ENCODE results near the gene GTF2IRD1.
A peak's percentile ranks its signal among the peaks of the same experiment; 100 is the strongest.
"Not testable (repeated sequence)": the region's sequence is repeated elsewhere in the genome, so short reads cannot be mapped to it uniquely, and the experiment has no call there.

GTF2IRD1 gene

DNA sequence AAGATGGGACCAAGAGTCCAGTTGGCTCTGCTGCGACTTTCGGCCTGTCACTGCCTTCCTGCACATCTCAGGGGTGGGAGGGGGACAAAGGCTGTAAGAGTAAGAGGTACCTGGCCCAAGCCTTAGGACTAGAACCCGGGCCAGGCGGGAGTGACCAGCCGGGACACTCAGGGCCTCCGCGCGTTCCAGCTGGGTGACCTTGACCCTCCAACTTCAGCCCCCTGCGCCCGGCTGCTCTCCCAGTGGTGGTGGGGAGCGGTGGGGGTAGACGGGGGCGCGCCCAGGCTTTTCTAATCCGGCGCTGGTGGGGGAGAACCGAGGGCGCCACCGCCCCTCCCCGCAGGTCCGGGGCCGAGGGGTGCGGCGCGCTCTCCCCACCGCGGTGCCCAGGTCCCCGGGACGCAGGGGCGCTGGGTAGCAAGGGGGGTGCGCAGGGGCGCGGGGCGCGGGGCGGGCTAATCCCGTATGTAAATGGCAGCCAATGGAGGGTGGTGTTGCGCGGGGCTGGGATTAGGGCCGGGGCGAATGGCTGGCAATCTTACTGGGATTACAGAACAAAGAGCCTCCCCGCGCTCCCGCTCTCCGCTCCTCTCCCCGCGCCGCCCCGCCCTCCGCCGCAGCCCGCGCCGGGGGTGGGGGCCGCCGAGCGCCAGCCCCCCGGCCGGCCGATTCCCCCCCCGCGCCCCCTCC is at the start of gene GTF2IRD1:
Gene GTF2IRD1, plus strand, starts transcription at position 585 of the 690 bp plus-strand sequence. CDS start 54,175 bp downstream, outside the sequence.
- DNase-seq (ENCODE audit: low read depth), result peak; percentile 86

DNA sequence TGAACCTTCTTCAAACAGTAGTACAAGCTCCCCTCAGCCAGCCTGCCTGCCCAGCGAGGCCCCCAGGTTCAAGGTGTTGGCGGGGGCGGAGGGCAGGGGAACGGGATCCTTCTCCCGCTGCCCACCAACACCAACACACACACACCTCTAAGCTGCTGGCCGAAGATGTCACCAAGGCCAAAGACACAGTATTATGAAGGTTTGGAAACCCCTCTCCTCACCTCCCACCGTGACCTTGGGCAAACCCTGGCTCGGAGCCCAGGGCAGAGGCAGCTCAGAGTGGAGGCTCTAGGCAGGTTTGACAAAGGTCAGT is 49.4 kb upstream of the GTF2IRD1 start:
- no peak for DNase-seq (ENCODE audit: low read depth)

DNA sequence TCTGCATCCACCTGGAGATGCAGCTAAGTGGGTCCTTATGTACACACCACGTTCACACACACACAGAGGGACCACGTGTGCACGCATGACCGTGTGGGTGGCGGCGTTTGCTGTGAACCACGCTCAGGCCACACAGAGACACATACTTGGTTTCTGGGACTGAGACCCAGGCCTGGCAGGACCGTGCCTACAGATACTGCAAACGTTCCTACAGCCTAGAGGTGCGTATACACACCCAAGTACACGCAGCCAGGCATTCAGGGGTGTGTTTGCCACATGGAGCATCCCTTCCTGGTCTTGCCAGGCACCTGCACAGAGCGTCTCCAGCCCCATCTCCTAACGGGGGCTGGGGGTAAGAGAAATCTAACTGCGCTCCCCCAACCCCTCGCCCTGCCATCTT is 49.0 kb upstream of the GTF2IRD1 start:
- no peak for DNase-seq (ENCODE audit: low read depth)

DNA sequence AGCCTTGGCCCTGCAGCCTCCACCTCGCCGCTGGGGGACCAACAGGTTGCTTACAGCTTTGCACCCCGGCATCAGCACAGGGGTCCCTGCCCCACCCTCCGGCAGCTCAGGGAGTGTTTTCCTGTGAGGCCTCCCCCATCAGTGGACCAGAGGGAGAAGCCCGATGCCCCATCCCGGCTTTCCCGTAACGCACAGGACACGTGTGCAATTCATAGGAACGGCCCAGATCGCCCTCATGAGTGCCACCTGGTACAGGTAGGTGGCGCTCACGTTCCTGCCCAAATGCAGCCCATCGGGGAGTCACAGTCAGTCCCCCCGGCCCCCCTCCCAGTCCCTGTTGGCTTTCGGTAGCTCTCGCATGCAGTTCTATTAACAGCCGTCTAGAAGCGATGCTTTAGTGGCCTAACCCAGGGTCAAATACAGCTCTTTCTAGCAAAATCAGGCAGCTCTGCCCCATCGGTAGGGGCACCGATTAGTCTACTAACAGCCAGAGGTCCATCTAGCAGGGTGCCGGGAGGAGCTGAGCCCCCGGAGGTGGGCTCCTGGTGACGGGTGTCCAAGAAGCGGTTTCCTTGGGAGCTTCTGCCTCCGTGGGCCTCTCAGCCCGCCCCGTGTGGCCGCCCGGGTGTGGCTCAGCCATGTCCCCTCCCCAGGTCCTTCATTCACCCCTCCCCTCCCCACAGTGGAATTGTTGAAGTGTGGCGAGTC is 48.4 kb upstream of the GTF2IRD1 start:
- no peak for DNase-seq (ENCODE audit: low read depth)

DNA sequence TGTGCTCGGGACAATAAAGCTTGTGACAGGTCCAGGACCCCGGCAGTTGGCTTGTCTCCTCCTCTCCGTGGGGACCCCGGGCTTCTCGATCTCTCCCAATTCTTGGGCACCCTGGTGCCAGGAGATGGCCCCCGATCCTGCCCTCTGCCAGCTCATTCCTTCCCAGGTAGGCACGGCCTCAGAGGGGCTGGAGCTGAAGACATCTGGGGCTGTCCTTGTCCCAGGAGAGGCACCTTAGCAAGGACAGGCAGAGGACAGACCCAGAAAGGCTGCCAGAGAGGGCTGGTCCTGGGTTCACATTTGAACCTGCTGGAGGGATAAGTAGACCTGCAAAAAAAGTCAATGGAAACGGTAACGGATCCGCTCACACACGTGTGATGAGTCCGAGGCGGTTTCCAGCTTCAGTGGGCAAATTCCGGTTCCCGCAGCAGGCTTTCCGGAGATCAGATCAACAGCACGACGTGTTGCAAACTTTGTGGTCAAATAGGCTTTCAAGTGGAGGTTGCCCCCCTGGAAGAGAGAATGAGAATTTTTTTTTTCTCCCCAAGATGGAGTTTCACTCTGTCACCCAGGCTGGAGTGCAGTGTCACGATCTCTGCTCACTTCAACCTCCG is 47.7 kb upstream of the GTF2IRD1 start:
- no peak for DNase-seq (ENCODE audit: low read depth)

- DNase-seq (ENCODE audit: low read depth), result no peak
Observed at GRCh38 chr7:74407958-74408357, 45.7 kb upstream of the GTF2IRD1 start.

- DNase-seq (ENCODE audit: low read depth), result no peak
Observed at GRCh38 chr7:74409571-74409970, 44.1 kb upstream of the GTF2IRD1 start.

DNA sequence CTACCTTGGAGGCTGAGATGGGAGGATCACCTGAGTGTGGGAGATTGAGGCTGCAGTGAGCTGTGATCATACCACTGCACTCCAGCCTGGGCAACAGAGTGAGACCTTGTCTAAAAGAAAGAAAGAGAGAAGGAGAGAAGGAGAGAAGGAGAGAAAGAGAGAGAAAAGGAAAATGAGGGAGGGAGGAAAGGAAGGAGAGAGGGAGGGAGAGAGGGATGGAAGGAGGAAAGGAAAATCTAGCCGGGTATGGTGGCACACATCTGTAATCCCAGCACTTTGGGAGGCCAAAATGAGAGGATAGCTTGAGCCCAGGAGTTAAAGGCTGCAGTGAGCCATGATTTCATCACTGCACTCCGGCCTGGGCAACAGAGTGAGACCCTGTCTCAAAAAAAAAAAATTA is 42.9 kb upstream of the GTF2IRD1 start:
- no peak for DNase-seq (ENCODE audit: low read depth)

DNA sequence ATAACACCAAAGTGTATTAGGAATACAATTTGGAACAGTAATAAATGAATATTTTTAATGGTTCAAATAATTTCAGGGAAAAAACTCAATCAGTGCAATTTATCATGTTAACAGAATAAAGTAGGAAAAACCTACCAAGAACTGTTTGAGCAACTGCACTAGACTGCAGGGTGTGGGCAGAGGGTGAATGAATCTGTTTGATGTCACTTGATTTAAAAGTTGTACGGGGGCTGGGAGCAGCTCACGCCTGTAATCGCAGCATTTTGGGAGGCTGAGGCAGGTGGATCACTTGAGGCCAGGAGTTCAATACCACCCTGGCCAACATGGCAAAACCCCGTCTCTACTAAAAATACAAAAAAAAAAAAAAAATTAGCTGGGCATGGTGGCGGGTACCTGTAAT is 42.1 kb upstream of the GTF2IRD1 start:
- DNase-seq (ENCODE audit: low read depth), result not testable (repeated sequence)

DNA sequence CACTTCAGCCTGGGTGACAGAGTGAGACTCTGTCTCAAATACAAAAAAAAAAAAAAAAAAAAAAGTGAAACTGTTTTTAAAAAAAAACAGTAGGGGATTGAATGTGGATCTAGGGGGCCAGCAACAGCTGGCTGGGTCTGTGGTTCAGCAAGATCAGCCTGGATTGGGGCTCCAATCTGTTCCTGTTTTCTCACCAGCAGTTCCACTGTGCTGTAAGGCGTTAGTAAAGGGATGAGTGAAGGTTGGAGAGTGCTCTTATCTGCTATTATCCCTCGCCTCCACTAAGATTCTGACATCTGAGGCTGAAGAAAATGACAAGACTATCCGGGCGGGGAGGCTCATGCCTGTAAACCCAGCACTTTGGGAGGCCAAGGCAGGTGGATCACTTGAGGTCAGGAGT is 41.6 kb upstream of the GTF2IRD1 start:
- no peak for DNase-seq (ENCODE audit: low read depth)

DNA sequence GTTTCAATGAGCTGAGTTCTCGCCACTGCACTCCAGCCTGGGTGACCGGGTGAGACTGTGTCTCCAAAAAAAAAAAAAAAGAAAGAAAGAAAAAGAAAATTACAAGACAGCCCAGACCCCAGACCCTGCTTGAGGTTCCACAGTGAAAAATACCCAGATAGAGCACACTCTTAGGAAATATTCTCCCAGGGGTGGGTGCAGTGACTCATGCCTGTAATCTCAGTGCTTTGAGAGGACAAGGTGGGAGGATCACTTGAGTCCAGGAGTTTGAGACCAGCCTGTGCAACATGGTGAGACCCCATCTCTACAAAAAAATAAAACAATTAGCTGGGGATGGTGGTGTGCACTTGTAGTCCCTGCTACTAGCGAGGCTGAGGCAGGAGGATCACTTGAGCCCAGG is 41.1 kb upstream of the GTF2IRD1 start:
- DNase-seq (ENCODE audit: low read depth), result peak; percentile 46

DNA sequence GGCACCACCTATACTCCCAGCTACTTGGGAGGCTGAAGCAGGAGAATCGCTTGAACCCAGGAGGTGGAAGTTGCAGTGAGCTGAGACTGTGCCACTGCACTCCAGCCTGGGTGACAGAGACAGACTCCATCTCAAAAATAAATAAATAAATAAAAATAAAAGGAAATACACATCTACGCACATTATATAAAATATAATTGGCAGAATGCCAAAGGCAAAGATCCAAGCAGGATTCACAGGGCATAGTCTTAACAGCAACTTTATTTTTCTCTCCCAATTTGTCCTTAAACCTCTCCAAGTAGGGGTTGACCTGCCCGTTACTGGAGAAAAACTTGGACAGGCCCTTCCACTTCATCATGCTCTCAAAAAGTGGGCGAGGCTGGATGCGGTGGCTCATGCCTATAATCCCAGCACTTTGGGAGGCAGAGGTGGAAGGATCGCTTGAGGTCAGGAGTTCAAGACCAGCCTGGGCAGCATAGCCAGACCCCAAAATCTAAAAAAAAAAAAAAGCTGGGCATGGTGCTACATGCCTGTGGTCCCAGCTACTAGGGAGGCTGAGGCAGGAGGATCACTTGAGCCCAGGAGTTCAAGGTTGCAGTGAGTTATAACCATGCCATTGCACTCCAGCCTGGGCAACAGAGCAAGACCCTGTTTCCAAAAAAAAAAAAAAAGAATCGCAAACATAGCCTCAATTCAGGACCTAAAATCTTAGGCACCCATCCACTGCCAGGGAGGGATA is 38.9 kb upstream of the GTF2IRD1 start:
- not testable (repeated sequence) for DNase-seq (ENCODE audit: low read depth)

DNA sequence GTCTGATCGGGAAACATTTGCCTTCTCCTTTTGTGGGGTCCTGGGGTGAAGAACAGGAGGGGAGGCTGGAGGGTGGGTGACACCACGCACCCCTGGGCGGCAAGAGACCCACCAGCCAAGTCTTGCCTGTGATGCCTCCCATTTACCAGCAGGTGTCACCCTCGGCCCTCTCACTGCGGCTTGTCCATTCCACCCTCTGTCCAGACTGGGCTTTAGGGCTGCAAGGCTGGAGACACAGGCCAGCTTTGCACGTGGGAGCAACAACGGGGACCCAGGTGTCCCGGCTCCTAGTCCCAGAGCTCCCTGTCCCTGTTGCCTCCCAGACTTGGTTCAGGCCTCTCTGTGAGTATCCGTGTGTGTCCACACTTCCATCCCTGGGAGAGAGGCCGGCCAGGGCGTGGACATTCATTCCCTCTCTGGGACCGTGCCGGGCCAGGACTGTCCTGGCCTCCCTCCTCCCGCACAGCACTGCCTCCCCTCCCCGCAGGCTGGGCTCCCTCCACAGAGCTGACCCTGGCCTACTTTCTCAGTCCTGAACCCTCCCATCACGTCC is 36.2 kb upstream of the GTF2IRD1 start:
- DNase-seq (ENCODE audit: low read depth), result peak; percentile 52

- no peak for DNase-seq (ENCODE audit: low read depth)
Observed at GRCh38 chr7:74418076-74418475, 35.6 kb upstream of the GTF2IRD1 start.

GRCh38 chr7:74418538-74418937 is 35.2 kb upstream of the GTF2IRD1 start:
- DNase-seq (ENCODE audit: low read depth), result no peak

- not testable (repeated sequence) for DNase-seq (ENCODE audit: low read depth)
Observed at GRCh38 chr7:74419232-74419631, 34.5 kb upstream of the GTF2IRD1 start.

DNA sequence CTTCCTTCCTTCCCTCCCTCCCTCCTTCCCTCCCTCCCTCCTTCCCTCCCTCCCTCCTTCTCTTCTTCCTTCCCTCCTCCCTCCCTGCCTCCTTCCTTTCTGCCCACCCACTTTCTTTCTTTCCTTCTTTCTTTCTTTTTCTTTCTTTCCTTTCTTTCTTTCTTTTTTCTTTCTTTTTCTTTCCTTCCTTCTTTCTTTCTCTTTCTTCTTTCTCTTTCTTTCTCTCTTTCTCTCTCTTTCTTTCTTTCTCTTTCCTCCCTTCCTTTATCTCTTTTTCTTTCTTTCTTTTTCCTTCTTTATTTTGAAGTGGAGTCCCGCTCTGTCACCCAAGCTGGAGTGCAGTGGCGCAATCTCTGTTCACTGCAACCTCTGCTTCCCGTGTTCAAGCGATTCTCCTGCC is 33.7 kb upstream of the GTF2IRD1 start:
- DNase-seq (ENCODE audit: low read depth), result no peak

- no peak for DNase-seq (ENCODE audit: low read depth)
Observed at GRCh38 chr7:74424291-74424880, 29.3 kb upstream of the GTF2IRD1 start.

DNA sequence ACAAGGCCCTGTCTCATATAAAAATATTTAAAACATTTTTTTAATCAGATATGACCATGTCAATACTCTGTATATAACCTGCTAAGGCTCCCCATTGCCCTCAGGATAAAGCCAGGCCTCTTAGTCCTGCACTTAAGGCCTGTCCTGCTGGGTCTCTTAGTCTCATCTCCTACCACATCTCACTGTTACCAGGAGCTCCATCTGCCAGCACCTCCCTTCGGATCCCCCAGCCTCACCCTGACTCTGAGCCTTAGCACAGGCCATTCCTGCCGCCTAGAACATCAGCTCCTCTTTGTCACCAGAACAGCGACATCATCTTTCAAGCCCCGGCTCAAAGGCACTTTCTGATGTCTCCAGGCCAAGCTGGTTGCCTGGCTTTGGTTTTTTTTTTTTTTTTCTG is 25.7 kb upstream of the GTF2IRD1 start:
- no peak for DNase-seq (ENCODE audit: low read depth)

DNA sequence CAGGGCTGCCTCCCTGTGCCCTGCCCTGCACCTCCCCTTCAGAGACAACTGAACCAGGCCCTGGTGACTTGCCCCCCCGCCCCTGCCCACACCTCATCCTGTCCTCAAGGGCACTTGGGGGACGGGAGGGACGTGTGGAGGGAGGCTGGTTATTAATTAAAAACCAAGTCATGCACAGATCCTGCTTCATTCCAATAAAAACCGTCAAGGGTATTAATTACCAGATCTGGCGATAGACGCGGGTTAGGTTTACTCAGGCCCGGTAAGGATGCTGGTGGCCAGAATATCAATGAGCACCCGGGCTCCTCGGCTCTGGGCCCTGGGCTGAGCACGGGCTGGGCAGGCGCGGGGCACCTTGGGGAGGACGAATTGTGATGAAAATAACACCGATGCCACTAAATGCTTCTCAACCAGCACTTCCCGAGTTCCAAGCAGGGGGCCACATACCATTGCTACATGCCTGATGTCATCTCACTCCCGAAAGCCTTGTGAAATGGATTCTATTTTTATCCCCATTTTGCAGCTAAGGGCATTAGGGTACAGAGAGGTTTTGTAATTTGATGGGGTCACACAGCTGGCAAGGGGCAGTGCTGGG is 24.5 kb upstream of the GTF2IRD1 start:
- peak; percentile 83 for DNase-seq (ENCODE audit: low read depth)

GRCh38 chr7:74430409-74430808 is 23.3 kb upstream of the GTF2IRD1 start:
- not testable (repeated sequence) for DNase-seq (ENCODE audit: low read depth)
